NCI-H524 (cell line): ENCODE measurements around the gene PRM2.

Experiments
- DNase-seq, 2 experiments: peaks; one replicate each; lab custom pipeline; 2025; lab: John Stamatoyannopoulos, UW

Gene PRM2

GRCh38 chr16:11276143-11276895 lies at the start of gene PRM2:
PRM2 (minus strand) TSS chr16:11276480; CDS start chr16:11276370, 110 bp downstream.
- DNase-seq = peak in 1 of 2 experiments; percentile 47

GRCh38 chr16:11325404-11326083 lies 49.3 kb upstream of the PRM2 start:
- no peak for DNase-seq

DNA sequence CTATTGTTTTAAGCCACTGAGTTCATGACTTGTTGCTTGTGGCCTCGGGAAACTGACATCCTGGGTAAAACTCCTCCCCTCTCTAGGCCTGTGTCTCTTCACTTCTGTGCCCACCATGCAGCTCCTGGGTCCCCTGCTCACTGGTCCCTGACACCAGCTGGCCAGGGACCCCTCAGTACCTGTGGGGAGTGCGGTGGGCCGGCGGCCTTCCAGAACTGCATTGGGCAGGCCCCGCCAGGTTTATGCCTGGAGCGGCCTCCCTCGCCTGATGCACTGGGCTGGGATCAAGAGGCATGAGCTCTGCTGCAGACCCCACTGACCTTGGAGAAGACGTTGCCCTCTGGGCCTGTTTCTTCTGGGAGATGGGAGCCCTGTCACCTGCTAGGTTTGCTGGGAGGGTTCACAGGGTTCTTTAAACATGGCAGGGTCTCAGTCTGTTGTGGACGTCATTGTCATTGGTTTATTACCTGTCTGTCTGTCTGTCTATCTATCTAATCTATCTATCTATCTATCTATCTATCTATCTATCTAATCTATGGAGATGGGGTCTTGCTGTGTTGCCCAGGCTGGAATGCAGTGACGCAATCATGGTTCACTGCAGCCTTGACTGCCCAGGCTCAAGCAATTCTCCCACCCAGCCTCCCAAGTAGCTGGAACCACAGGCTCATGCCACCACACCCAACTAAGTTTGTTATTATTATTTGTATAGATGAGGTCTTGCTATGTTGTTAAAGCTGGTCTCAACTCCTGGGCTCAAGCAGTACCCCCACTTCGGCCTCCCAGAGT lies 47.5 kb upstream of the PRM2 start:
- DNase-seq = no peak

- DNase-seq = no peak
These were observed 46.5 kb upstream of the PRM2 start for GRCh38 chr16:11322823-11323222.

GRCh38 chr16:11321662-11322061 lies 45.4 kb upstream of the PRM2 start:
- no peak for DNase-seq

DNA sequence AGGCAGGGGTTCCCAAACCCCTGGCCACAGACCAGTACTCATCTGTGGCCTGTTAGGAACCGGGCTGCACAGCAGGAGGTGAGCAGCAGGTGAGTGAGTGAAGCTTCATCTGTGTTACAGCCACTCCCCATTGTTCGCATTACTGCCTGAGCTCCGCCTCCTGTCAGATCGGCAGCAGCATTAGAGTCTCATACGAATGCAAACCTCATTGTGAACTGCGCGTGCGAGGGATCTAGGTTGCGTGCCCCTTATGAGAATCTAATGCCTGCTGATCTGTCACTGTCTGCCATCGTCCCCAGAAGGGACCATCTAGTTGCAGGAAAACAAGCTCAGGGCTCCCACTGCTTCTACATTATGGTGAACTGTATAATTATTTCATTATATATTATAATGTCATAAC lies 43.9 kb upstream of the PRM2 start:
- DNase-seq = peak in 1 of 2 experiments; percentile 22

GRCh38 chr16:11319529-11320146 lies 43.4 kb upstream of the PRM2 start:
- peak in 1 of 2 experiments; percentile 16 for DNase-seq

DNA sequence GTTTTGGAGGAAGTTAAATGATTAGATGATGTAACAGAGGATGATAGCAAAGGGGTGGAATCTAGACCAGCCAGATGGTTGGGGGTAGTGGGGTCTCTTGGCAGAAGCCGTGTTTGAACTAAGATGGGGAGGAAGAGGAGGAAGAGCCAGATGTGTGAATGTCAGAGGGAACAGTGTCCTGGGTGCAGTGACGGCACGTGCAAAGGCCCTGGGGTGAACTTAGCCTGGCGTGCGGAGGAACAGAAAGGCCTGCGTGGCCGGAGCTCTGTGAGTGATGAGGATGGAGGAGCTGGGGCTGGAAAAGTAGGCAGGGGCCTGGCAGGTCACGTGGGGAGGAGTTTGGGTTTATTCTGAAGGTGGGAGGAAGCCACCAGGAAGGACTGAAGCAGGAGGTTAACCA lies 42.5 kb upstream of the PRM2 start:
- DNase-seq = no peak

GRCh38 chr16:11316331-11317015 lies 40.2 kb upstream of the PRM2 start:
- DNase-seq = no peak

DNA sequence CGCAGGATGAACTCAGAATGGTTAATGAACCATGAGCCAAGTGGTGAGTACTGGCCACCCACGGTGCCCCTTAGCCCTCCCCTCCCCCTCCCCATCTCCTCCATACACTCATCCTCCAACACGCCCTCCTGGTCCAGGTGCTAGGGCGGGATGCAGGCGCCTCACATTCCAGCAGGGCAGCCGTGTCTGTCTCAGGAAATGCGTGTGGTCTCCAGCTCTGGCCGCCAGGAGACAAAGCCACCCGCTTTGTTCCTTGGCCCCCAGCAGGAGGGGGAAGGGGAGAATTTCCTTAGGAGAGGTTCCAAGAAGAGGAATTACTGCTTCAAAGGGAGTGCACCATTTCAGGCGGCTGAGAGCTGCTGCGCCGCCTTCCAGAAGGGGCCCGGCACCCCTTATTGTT lies 39.2 kb upstream of the PRM2 start:
- no peak for DNase-seq

- no peak for DNase-seq
These were observed 38.1 kb upstream of the PRM2 start for GRCh38 chr16:11314309-11314894.

DNA sequence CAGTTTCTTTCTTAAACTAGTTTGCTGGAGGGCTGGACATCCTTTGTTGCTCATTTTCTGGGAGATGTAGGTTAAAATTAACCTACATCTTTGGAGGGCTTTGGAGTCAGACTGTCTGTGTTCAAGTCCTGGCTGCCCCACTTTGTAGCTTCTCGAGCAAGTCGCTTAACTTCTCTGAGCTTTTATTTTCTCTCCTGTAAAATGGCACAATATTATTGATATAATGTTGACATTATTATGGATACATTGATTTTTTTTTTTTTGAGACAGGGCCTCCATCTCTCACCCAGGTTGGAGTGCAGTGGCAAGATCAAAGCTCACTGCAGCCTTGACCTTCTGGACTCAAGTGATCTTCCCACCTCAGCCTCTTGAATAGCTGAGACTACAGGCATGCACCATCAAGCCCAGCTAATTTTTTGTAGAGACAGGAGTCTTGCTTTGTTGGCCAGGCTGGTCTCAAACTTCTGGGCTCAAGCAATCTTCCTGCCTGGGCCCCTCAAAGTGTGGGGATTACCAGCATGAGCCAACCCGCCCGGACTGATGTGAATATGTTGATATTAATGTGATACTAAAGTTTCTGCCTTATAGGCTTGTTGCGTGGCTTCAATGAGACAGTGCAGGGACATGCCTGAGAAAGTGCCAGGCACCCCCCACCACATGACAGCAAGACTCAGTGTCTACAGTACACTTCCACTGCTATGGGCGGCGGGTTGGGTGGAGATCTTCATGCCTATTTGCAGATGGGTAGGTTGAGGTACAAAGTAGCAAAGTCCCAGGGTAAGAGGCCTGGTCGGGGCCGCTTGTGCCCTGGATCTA lies 37.4 kb upstream of the PRM2 start:
- no peak for DNase-seq

- DNase-seq = no peak
These were observed 36.6 kb upstream of the PRM2 start for GRCh38 chr16:11312718-11313492.

GRCh38 chr16:11310997-11311561 lies 34.8 kb upstream of the PRM2 start:
- DNase-seq = no peak

- DNase-seq = no peak
These were observed 34.3 kb upstream of the PRM2 start for GRCh38 chr16:11310634-11310977.

DNA sequence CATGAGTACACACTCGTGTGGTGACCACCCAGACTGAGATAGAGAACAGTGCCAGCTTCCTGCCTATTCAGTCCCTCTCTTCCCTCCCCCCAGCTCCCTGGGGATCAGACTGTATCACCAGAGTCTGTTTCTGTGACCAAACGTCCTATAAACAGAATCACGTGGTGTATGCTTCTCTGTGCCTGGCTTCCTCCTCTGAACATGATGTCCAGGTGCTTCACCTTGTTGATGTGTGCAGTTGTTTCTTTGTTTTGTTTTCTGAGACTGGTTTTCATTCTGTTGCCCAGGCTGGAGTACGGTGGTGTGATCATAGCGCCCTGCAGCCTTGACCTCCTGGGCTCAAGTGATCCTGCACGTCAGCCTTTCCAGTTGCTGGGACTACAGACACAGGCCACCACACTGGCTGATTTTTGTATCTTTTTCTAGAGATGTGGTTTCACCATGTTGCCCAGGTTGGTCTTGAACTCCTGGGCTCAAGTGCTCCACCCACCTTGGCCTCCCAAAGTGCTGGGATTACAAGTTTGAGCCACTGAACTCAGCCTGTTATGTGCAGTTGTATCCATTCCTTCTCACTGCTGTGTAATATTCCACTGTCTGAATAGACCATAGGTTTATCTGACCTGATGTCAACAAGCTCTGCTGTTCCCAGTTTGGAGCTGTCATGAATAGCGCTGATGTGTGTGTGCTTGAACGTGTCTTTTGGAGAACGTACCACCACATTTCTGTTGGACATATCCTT lies 33.8 kb upstream of the PRM2 start:
- DNase-seq = no peak

GRCh38 chr16:11308493-11309283 lies 32.4 kb upstream of the PRM2 start:
- DNase-seq = no peak
